ENCODE results near the gene NR1D1.

The NR1D1 gene

GRCh38 chr17:40130352-40131042 lies 30.1 kb upstream of the NR1D1 start:
- TF ChIP-seq CTCF (IDR thresholded peaks at IDR 0.05; ENCODE audit: extremely low read depth, insufficient read depth, missing control alignments), result no peak
- DNase-seq (ENCODE audit: low spot score), result no peak
- in situ Hi-C loops (cut with MboI; ENCODE audit: low pct_unique_long_range_greater_than_20kb, low sequenced_read_pairs, unreplicated experiment), result no loop called here

DNA sequence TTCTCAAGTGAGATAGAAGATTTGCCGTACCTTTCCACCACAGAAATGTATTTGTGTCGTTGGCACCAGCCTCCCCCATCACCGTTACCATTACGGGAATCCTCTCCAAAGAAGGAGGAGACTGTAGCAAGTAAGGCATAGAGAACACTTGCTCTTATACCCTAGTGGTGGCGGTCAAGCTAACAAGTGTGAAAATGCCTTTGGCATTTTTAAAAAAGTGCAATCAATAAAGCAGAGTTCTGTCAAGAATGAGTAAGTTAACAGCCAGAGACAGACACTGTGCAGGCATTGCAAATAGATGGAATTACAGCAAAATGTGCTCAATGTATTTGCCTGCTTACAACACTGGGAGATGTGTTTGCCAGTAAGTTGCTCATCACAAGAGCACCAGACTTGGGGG lies 29.1 kb upstream of the NR1D1 start:
- DNase-seq (ENCODE audit: low spot score), result no peak
- TF ChIP-seq CTCF (IDR thresholded peaks at IDR 0.05; ENCODE audit: extremely low read depth, insufficient read depth, missing control alignments), result no peak
- in situ Hi-C loops (cut with MboI; ENCODE audit: low pct_unique_long_range_greater_than_20kb, low sequenced_read_pairs, unreplicated experiment), result no loop called here

GRCh38 chr17:40124279-40125141 lies 24.1 kb upstream of the NR1D1 start:
- TF ChIP-seq CTCF (IDR thresholded peaks at IDR 0.05; ENCODE audit: extremely low read depth, insufficient read depth, missing control alignments), result no peak
- in situ Hi-C loops (cut with MboI; ENCODE audit: low pct_unique_long_range_greater_than_20kb, low sequenced_read_pairs, unreplicated experiment), result no loop called here
- DNase-seq (ENCODE audit: low spot score), result no peak

- in situ Hi-C loops (cut with MboI; ENCODE audit: low pct_unique_long_range_greater_than_20kb, low sequenced_read_pairs, unreplicated experiment), result no loop called here
- DNase-seq (ENCODE audit: low spot score), result no peak
These were observed 23.4 kb upstream of the NR1D1 start for GRCh38 chr17:40123811-40124114.

DNA sequence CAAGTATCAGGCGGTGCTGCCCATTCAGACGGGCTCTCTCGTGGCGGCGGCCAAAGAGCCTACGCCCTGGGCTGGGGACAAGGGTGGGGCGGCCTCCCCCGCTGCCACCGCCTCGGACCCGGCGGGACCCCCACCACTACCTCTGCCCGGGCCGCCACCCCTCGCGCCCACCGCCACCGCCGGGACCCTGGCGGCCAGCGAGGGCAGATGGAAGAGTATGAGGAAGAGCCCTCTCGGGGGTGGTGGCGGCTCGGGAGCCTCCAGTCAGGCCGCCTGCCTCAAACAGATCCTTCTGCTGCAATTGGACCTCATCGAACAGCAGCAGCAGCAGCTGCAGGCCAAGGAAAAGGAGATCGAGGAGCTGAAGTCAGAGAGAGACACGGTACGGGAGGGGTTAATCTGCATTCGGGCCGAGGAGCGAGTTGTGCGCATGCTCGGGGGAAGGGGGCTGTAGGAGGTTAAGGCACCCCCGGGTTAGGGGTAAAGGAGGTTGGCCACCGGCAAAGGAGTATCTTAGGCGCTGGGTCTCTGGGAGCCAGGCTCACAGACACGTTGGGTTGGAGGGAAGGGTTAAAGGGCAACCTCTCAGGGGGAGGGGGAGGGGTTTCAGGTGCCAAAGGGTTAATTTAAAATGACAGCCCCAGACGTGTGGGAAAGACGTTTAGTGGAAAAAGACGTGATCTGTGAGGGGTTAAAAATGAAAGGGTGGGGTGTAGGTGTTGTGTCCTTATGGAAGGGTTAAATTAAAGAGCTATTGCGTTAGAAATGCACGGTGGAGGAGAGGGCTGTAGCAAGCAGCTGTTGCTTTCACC lies 22.8 kb upstream of the NR1D1 start:
- TF ChIP-seq CTCF (IDR thresholded peaks at IDR 0.05; ENCODE audit: extremely low read depth, insufficient read depth, missing control alignments), result peak; percentile 4
- in situ Hi-C loops (cut with MboI; ENCODE audit: low pct_unique_long_range_greater_than_20kb, low sequenced_read_pairs, unreplicated experiment), result no loop called here
- peak; percentile 76 for DNase-seq (ENCODE audit: low spot score)

More at GRCh38 chr17:40123811-40124114, 23.4 kb upstream of the NR1D1 start:
- TF ChIP-seq CTCF (IDR thresholded peaks at IDR 0.05; ENCODE audit: extremely low read depth, insufficient read depth, missing control alignments), result no peak

Data from GM13977 (cell line).